ENCODE results near the gene DRP2.
"Not testable (repeated sequence)": the region's sequence is repeated elsewhere in the genome, so short reads cannot be mapped to it uniquely, and the experiment has no call there.

The DRP2 gene

GRCh38 chrX:101219116-101219863, at the start of gene DRP2:
DRP2 (plus strand) TSS chrX:101219786; CDS start chrX:101231648, 11,862 bp downstream.
- DNase-seq, result no peak

GRCh38 chrX:101171883-101172400, 47.6 kb upstream of the DRP2 start:
- no peak for DNase-seq

GRCh38 chrX:101176439-101176838, 43.1 kb upstream of the DRP2 start:
- no peak for DNase-seq

- DNase-seq, result not testable (repeated sequence)
Observed at GRCh38 chrX:101184876-101185275, 34.7 kb upstream of the DRP2 start.

GRCh38 chrX:101187961-101188360, 31.6 kb upstream of the DRP2 start:
- not testable (repeated sequence) for DNase-seq

- no peak for DNase-seq
Observed at GRCh38 chrX:101190736-101191135, 28.9 kb upstream of the DRP2 start.

GRCh38 chrX:101191217-101191750, 28.3 kb upstream of the DRP2 start:
- DNase-seq, result no peak

- no peak for DNase-seq
Observed at GRCh38 chrX:101195442-101196173, 24.0 kb upstream of the DRP2 start.

- DNase-seq, result no peak
Observed at GRCh38 chrX:101203761-101204351, 15.7 kb upstream of the DRP2 start.

- no peak for DNase-seq
Observed at GRCh38 chrX:101206471-101206870, 13.1 kb upstream of the DRP2 start.

GRCh38 chrX:101208152-101208905, 11.3 kb upstream of the DRP2 start:
- DNase-seq, result no peak

GRCh38 chrX:101210630-101211029, 9.0 kb upstream of the DRP2 start:
- DNase-seq, result no peak

GRCh38 chrX:101217689-101218088, 1.9 kb upstream of the DRP2 start:
- no peak for DNase-seq

GRCh38 chrX:101219864-101220346, 319 bp downstream of the DRP2 start:
- DNase-seq, result peak; percentile 7

- no peak for DNase-seq
Observed at GRCh38 chrX:101220662-101221260, 1.2 kb downstream of the DRP2 start.

GRCh38 chrX:101223226-101223625, 3.6 kb downstream of the DRP2 start:
- DNase-seq, result no peak

GRCh38 chrX:101229170-101229569, 9.6 kb downstream of the DRP2 start:
- DNase-seq, result no peak

GRCh38 chrX:101230636-101231035, 11.1 kb downstream of the DRP2 start:
- DNase-seq, result no peak

GRCh38 chrX:101231080-101231479, 11.5 kb downstream of the DRP2 start:
- DNase-seq, result no peak

- DNase-seq, result no peak
Observed at GRCh38 chrX:101232316-101232715, 12.7 kb downstream of the DRP2 start.

- DNase-seq, result no peak
Observed at GRCh38 chrX:101237041-101237440, 17.5 kb downstream of the DRP2 start.

- DNase-seq, result no peak
Observed at GRCh38 chrX:101241531-101241930, 21.9 kb downstream of the DRP2 start.
